HCT116 (cell line): ENCODE data around the gene WDR31. TPM values are rescaled to one million over a fixed set of nuclear protein-coding genes. Genes with fewer than 3 reads are reported as not detected.

Experiments used
- ATAC-seq: fragments of 200-7000 bp; cut with Tn5 transposase; 2 replicates; pipeline ENCODE4 v1.9.1; 2020; ENCODE audit warnings: mild to moderate bottlenecking, moderate library complexity
- BruUV-seq: library from RNA; stranded (reverse); fragments of 400-500 nt; replicated peaks from 2 replicates; lab custom pipeline; 2021; lab: Mats Ljungman, UMichigan
- CTCF ChIA-PET: fragments of 300-600 bp; sonication (Branson Sonifier 250); formaldehyde crosslinking; loops from one replicate; lab custom pipeline; 2021; ENCODE audit warnings: antibody characterized with exemption; lab: Charles Lee
- POLR2A ChIA-PET: fragments of 300-600, 350-600 bp; sonication (Branson Sonifier 250); formaldehyde crosslinking; loops from one replicate; lab custom pipeline; 2021; ENCODE audit warnings: antibody characterized with exemption; lab: Charles Lee
- RAD21 ChIA-PET, 2 experiments: fragments of 300-600 bp; sonication (Branson Sonifier 250); formaldehyde crosslinking; loops; one replicate each; lab custom pipeline; 2023; ENCODE audit warnings: low total read pairs in 2 of 2; ENCODE audit not compliant: uncharacterized antibody in 2 of 2, unreplicated experiment in 2 of 2, low non-redundant PET in 1 of 2; lab: Charles Lee
- DNase-seq: peaks from one replicate; pipeline ENCODE4 v3.0.0-alpha.2; 2010; ENCODE audit warnings: low read depth, low spot score
- H2AFZ ChIP-seq: fragments of 200-600 bp; shearing (Covaris generic), sonication (generic); 2 replicates; pipeline ENCODE4 v1.6.1; 2017; ENCODE audit warnings: low read depth, mixed run types, mixed read lengths, antibody characterized with exemption, low read length; ENCODE audit not compliant: poor library complexity, severe bottlenecking
- H3K27ac ChIP-seq: 2 replicates; pipeline ENCODE4 v1.5.1; 2012; ENCODE audit warnings: low read depth, low read length
- H3K27me3 ChIP-seq: fragments of 200-600 bp; sonication (generic); 2 replicates; pipeline ENCODE4 v1.6.1; 2016; ENCODE audit warnings: mixed run types, low read length, mixed read lengths; ENCODE audit not compliant: insufficient read depth
- H3K36me3 ChIP-seq, 2 experiments: fragments of 200-500 bp in 1 of 2; fragments of 200-600 bp in 1 of 2; sonication (Bioruptor generic) in 1 of 2; sonication (generic) in 1 of 2; 2 replicates each; pipeline versions ENCODE4 v1.5.1 to v1.6.1; 2014 to 2016; ENCODE audit warnings: low read length in 2 of 2, inconsistent platforms in 1 of 2, mixed read lengths in 1 of 2, mixed run types in 1 of 2; ENCODE audit not compliant: insufficient read depth in 2 of 2, control insufficient read depth in 1 of 2
- H3K4me1 ChIP-seq, 2 experiments: fragments of 200-600 bp in 1 of 2; sonication (generic) in 1 of 2; 2 replicates each; pipeline versions ENCODE4 v1.5.1 to v1.6.1; 2012 to 2017; ENCODE audit warnings: low read length in 2 of 2, inconsistent platforms in 1 of 2, mild to moderate bottlenecking in 1 of 2, mixed read lengths in 1 of 2, mixed run types in 1 of 2, moderate library complexity in 1 of 2; ENCODE audit not compliant: insufficient read depth in 2 of 2, control insufficient read depth in 1 of 2
- H3K4me2 ChIP-seq: fragments of 200-600 bp; sonication (generic); 2 replicates; pipeline ENCODE4 v1.6.1; 2017; ENCODE audit warnings: mixed run types, low read length, mixed read lengths
- H3K4me3 ChIP-seq, 2 experiments: fragments of 200-600 bp in 1 of 2; sonication (generic) in 1 of 2; replicated peaks in 1 of 2; 2 replicates each; pipeline ENCODE4 v1.5.1; 2011 to 2016; ENCODE audit warnings: low read length in 2 of 2, control low read depth in 1 of 2, low read depth in 1 of 2, mild to moderate bottlenecking in 1 of 2, mixed read lengths in 1 of 2, mixed run types in 1 of 2
- H3K79me2 ChIP-seq: fragments of 200-600 bp; sonication (generic); 2 replicates; pipeline ENCODE4 v1.6.1; 2017; ENCODE audit warnings: mild to moderate bottlenecking, mixed run types, low read length, moderate library complexity, mixed read lengths; ENCODE audit not compliant: insufficient read depth
- H3K9ac ChIP-seq: fragments of 200-600 bp; sonication (generic); 2 replicates; pipeline ENCODE4 v1.6.1; 2016; ENCODE audit warnings: low read length, mixed read lengths
- H3K9me2 ChIP-seq: fragments of 200-600 bp; sonication (generic), shearing (Covaris generic); 2 replicates; pipeline ENCODE4 v1.6.1; 2017; ENCODE audit warnings: mixed run types, mild to moderate bottlenecking, moderate library complexity; ENCODE audit not compliant: insufficient read depth
- H3K9me3 ChIP-seq, 2 experiments: fragments of 200-500 bp in 1 of 2; fragments of 200-600 bp in 1 of 2; sonication (Bioruptor generic) in 1 of 2; sonication (generic) in 1 of 2; 2 replicates each; pipeline ENCODE4 v1.6.1; 2014 to 2017; ENCODE audit warnings: low read length in 2 of 2, mixed read lengths in 2 of 2, inconsistent platforms in 1 of 2, low read depth in 1 of 2, mild to moderate bottlenecking in 1 of 2, mixed run types in 1 of 2, moderate library complexity in 1 of 2; ENCODE audit not compliant: control insufficient read depth in 1 of 2, insufficient read depth in 1 of 2
- H4K20me1 ChIP-seq: fragments of 200-600 bp; sonication (generic), shearing (Covaris generic); 2 replicates; pipeline ENCODE4 v1.6.1; 2017; ENCODE audit warnings: mixed run types, mild to moderate bottlenecking, moderate library complexity; ENCODE audit not compliant: insufficient read depth
- CBX3 ChIP-seq: IDR thresholded peaks from 2 replicates; pipeline ENCODE4 v1.6.1; 2012; ENCODE audit warnings: low read depth
- ELF1 ChIP-seq: IDR thresholded peaks from 2 replicates; pipeline ENCODE4 v1.6.1; 2012; ENCODE audit warnings: low read depth, borderline replicate concordance
- EZH2 ChIP-seq: fragments of 200-600 bp; sonication (generic); IDR thresholded peaks from 2 replicates; pipeline ENCODE4 v1.6.1; 2017; ENCODE audit warnings: antibody characterized with exemption, mixed run types
- JUND ChIP-seq: IDR thresholded peaks from 2 replicates; pipeline ENCODE4 v1.6.1; 2012
- MAX ChIP-seq: IDR thresholded peaks from 2 replicates; pipeline ENCODE4 v1.6.1; 2012
- POLR2A ChIP-seq: IDR thresholded peaks from 2 replicates; pipeline ENCODE4 v1.7.0; 2011; ENCODE audit warnings: borderline replicate concordance; ENCODE audit not compliant: insufficient read depth, insufficient read length; ENCODE audit errors: extremely low read depth
- POLR2AphosphoS5 ChIP-seq: IDR thresholded peaks from 2 replicates; pipeline ENCODE4 v1.6.1; 2011; ENCODE audit warnings: mild to moderate bottlenecking, low read depth, low read length, moderate library complexity
- RAD21 ChIP-seq: IDR thresholded peaks from 2 replicates; pipeline ENCODE4 v1.6.1; 2012; ENCODE audit warnings: low read depth, mild to moderate bottlenecking
- SIN3A ChIP-seq: IDR thresholded peaks from 2 replicates; pipeline ENCODE4 v1.6.1; 2012; ENCODE audit warnings: low read depth
- SRF ChIP-seq: IDR thresholded peaks from 2 replicates; pipeline ENCODE4 v1.6.1; 2012; ENCODE audit warnings: low read depth
- TCF7L2 ChIP-seq: IDR thresholded peaks from 2 replicates; pipeline ENCODE4 v1.7.0; 2011; ENCODE audit warnings: borderline replicate concordance, inconsistent platforms; ENCODE audit not compliant: insufficient read depth, insufficient read length; ENCODE audit errors: extremely low read depth
- YY1 ChIP-seq: IDR thresholded peaks from 2 replicates; pipeline ENCODE4 v1.6.1; 2011; ENCODE audit warnings: low read length, low read depth, moderate library complexity, mild to moderate bottlenecking; ENCODE audit not compliant: insufficient replicate concordance; ENCODE audit errors: extremely low read depth
- intact Hi-C: fragments of 100-400 bp; cut with micrococcal nuclease; formaldehyde crosslinking; loops from 2 replicates; pipeline ENCODE4 v1.10.0; 2022
- total RNA-seq: library from RNA; stranded (reverse); gene quantifications from one replicate; pipeline ENCODE4 v1.2.1, GENCODE V29; 2021; ENCODE audit not compliant: unreplicated experiment
- TF ChIP-seq, protein P1 (sequence below): IDR thresholded peaks from 2 replicates; pipeline ENCODE4 v1.6.1; 2012; ENCODE audit warnings: low read depth
- TF ChIP-seq, protein P2 (sequence below): IDR thresholded peaks from 2 replicates; pipeline ENCODE4 v1.6.1; 2012
- TF ChIP-seq, protein P3 (sequence below): IDR thresholded peaks from 2 replicates; pipeline ENCODE4 v1.6.1; 2011; ENCODE audit warnings: mild to moderate bottlenecking, low read length, moderate library complexity; ENCODE audit not compliant: insufficient replicate concordance; ENCODE audit errors: extremely low read depth

WDR31 gene
- total RNA-seq, 1 experiment from 2014 or later = 5.9 TPM

GRCh38 chr9:113352411-113352810 lies 12.3 kb upstream of the WDR31 start:
- ATAC-seq (no peak), DNase-seq (no peak)
- Histone ChIP-seq H3K27ac (no peak overlapping the region), H3K4me3 (no peak overlapping the region), H3K4me1 (peaks cover 3 to 34% of the 10 kb centered on the region in 2 experiments; a peak in 3 of 4 replicates), H3K36me3 (peaks cover 4% of the 10 kb centered on the region in 2 experiments; a peak in 1 of 4 replicates), H3K4me2 (peak overlapping the region; percentile 40), H3K9me2 (no peaks in the 10 kb centered on the region), H2AFZ (no peak overlapping the region), H3K9me3 (no peaks in the 10 kb centered on the region), H3K79me2 (peaks cover 22% of the 10 kb centered on the region), H3K9ac (no peak overlapping the region), H4K20me1 (no peaks in the 10 kb centered on the region), H3K27me3 (no peaks in the 10 kb centered on the region)
- POLR2A ChIA-PET = no interaction called here
- RAD21 ChIA-PET = no interaction called here
- intact Hi-C loops = no loop called here
- no TSS peak for BruUV-seq
- TF ChIP-seq, protein P1, sequence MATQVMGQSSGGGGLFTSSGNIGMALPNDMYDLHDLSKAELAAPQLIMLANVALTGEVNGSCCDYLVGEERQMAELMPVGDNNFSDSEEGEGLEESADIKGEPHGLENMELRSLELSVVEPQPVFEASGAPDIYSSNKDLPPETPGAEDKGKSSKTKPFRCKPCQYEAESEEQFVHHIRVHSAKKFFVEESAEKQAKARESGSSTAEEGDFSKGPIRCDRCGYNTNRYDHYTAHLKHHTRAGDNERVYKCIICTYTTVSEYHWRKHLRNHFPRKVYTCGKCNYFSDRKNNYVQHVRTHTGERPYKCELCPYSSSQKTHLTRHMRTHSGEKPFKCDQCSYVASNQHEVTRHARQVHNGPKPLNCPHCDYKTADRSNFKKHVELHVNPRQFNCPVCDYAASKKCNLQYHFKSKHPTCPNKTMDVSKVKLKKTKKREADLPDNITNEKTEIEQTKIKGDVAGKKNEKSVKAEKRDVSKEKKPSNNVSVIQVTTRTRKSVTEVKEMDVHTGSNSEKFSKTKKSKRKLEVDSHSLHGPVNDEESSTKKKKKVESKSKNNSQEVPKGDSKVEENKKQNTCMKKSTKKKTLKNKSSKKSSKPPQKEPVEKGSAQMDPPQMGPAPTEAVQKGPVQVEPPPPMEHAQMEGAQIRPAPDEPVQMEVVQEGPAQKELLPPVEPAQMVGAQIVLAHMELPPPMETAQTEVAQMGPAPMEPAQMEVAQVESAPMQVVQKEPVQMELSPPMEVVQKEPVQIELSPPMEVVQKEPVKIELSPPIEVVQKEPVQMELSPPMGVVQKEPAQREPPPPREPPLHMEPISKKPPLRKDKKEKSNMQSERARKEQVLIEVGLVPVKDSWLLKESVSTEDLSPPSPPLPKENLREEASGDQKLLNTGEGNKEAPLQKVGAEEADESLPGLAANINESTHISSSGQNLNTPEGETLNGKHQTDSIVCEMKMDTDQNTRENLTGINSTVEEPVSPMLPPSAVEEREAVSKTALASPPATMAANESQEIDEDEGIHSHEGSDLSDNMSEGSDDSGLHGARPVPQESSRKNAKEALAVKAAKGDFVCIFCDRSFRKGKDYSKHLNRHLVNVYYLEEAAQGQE = no peak
- TF ChIP-seq POLR2AphosphoS5 (no peak), RAD21 (no peak), SIN3A (no peak), JUND (no peak), MAX (no peak), POLR2A (no peak), YY1 (no peak), SRF (no peak), TCF7L2 (no peak), EZH2 (no peak), ELF1 (no peak), CBX3 (no peak)
- TF ChIP-seq, protein P2, sequence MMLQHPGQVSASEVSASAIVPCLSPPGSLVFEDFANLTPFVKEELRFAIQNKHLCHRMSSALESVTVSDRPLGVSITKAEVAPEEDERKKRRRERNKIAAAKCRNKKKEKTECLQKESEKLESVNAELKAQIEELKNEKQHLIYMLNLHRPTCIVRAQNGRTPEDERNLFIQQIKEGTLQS = no peak
- TF ChIP-seq, protein P3, sequence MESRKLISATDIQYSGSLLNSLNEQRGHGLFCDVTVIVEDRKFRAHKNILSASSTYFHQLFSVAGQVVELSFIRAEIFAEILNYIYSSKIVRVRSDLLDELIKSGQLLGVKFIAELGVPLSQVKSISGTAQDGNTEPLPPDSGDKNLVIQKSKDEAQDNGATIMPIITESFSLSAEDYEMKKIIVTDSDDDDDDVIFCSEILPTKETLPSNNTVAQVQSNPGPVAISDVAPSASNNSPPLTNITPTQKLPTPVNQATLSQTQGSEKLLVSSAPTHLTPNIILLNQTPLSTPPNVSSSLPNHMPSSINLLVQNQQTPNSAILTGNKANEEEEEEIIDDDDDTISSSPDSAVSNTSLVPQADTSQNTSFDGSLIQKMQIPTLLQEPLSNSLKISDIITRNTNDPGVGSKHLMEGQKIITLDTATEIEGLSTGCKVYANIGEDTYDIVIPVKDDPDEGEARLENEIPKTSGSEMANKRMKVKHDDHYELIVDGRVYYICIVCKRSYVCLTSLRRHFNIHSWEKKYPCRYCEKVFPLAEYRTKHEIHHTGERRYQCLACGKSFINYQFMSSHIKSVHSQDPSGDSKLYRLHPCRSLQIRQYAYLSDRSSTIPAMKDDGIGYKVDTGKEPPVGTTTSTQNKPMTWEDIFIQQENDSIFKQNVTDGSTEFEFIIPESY = no peak
- CTCF ChIA-PET = no interaction called here
